ENCODE results near the gene TSEN54.

TSEN54 gene

DNA sequence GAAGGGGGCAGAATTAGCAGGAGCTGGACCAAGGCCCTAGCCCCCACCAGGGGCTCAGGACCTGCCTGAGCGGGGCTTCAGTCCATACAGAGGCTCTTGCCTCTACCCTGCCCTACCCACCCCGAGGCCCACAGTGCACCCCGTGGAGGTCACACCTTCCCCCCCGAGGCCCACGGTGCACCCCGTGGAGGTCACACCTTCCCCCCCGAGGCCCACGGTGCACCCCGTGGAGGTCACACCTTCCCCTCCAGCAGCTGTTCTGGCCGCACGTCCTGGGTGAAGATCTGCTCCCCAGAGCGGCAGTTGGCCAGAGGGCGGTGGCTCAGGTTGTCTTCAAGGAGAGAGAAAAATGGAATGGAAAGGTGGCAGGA is 12.4 kb upstream of the TSEN54 start:
- DNase-seq (ENCODE audit: low read depth in 2 of 2), result no peak

DNA sequence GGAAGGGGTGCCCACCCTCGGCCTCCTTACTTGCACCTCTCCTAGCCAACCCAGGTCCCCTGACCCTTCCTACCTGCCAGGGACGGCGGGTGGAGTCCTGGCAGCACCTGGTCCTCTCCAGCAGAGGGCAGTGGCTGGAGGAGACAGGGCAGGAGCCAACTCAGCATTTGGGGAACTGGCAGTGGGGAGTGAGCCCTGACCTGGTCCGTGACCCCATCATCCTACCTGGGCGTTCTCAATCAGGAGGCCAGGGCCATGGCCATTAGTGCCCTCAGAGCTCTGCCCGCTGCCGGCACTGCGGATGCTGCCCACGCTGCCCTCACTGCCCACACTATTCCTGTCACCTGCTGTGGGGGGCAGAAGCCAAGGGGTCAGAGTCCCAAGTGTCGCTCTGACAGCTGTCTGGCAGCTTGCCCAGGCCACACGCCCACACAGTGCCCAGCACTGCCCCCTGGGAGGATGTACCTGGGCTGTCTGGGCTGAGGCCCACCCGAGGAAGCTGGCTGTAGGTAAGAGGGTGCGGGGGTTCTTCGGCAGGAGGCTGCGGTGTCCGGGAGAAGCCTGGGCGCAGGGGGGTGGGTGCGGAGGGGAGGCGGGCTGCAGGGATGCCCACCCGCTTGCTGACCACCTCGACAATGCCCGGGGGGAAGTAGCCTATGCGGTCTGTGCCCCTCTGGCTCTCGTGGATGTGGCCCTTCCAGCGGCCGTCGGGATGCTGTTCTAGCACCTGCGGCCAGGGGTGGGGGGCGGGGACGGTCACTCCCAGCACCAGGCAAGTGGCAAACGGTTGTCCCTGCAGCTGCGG is 11.8 kb upstream of the TSEN54 start:
- DNase-seq (ENCODE audit: low read depth in 2 of 2), result no peak

DNA sequence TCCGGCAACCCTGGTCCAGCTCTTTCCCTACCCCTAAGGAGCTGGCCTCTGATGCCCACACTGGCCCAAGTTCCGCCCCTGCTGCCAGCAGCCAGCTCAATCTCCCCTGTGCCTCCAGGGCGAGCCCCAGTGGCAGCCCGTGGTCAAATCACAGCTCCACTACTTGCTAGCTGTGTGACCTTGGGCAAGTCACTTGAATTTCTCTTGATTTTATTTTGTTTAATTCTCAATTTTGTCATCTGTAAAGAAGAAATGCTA is 11.2 kb upstream of the TSEN54 start:
- DNase-seq (ENCODE audit: low read depth in 2 of 2), result no peak

DNA sequence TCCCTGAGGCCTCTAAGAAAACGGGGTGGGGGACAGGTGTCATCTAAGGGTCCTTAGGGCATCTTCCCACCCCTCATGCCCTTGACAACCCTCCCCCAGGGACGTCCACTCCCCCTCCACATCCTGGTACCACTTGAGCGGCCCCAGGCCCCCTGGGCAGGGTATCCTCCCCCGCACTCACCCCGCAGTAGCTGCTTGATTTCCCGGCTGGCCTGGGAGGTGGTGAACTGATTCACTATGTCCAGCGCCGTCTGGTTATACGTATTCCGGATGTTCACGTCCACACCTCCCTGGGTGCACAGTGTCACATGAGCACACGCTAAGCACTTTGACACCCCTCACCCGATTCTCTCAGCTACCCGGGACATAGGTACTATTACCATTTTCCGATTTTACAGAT is 10.7 kb upstream of the TSEN54 start:
- DNase-seq (ENCODE audit: low read depth in 2 of 2), result no peak

DNA sequence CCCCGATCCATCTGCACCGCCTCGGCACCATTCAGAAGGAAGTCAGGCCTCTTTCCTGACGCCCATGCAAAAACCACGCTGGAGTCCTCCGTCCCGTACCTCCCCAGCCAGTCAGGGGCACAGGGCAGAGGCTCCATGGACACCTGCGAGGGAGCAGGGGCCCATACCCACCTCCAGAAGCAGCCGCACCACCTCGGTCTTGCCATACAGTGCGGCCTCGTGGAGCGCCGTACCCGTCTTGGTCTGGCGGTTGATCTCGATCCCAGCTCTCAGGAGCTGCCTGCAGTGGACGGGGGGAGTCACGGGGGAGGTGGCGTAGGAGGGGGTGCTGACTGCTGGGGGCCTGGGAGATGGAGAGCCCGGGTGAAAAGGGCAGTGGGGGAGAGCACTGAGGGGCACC is 10.2 kb upstream of the TSEN54 start:
- DNase-seq (ENCODE audit: low read depth in 2 of 2), result no peak

DNA sequence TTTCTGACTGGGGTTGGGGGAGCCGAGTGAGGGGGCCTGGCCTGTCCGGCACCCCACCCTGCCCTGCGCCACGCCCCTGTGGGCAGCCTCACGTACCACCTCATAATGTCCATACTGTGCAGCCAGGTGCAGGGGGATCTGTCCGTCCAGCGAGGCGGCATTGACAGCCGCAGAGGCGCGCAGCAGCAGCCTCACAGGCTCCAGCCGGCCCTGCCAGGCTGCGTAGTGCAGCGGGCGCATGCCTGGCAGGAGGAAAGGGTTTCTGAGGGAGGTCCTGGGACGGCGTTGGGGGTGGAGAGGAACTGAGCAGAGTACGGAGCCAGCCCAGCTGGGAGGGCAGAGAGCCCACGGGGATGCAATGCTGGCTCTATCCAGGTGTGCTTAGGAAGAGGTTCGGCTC is 9.4 kb upstream of the TSEN54 start:
- DNase-seq (ENCODE audit: low read depth in 2 of 2), result no peak

DNA sequence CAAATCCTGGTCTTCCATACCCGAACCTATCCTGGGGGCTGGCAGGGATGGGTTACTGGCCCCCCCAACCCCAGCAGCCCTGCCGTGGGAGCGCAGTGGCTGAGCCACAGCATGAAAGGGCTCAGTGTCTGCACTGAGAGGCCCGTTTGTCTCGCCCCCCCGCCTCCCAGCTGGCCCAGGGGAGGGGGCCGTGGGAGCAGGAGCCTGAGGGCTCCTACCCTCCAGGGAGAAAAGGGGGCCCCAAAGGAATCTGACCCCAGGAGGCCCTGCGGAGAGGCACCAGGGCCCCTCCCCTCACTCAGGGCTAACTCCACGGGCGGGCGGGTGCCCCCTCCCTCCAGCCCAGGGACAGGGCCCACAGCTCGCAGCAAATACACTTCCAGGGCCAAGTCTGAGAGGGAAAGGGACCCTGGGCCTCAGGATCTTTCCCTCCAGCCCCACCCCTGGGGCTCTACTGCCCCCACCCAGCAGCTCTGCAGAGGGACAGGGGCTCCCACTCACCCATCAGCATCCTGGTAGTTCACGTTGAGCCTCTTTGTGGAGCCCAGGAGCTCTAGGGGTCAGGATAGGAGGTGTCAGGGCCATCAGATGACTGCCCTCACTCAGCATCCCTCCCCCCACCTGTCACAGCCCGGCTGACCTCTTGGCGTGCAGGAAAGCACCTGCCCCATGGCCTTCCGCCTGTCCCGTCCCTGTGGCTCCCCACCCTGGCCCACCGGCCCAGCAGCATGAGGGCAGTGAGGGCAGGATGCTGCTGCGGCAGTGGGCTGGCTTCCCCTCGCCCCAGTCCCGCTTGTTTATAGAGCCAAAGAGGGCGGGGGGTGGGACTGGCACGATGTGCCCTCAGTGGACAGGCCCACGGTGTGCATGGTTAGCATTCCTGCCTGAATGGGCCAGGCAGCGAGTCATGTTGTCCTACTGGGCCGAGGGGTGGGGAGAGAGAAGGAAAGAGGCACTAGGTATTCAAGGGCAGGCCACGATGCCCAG is 8.3 kb upstream of the TSEN54 start:
- no peak for DNase-seq (ENCODE audit: low read depth in 2 of 2)

DNA sequence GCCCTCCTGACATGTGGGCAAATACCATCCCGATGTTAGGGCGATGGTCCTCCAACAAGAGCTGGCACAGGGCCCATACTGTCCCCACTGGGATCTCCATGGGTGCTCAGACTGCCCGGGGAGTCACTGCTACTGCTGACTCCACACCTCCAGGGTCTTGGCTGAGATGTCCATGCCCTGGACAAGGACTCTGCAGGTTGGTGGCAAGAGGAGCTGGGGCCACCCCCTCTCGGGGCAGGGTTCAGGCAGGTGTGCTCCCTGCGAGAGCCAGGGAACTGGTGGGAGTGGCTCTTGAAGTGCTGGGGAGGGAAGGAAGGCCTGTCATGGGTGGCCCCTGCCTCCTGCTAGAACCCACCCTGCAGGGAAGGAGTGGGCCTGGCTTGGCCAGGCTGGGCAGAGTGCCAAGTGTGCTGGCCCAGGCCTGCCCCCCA is 7.4 kb upstream of the TSEN54 start:
- DNase-seq (ENCODE audit: low read depth in 2 of 2), result no peak

DNA sequence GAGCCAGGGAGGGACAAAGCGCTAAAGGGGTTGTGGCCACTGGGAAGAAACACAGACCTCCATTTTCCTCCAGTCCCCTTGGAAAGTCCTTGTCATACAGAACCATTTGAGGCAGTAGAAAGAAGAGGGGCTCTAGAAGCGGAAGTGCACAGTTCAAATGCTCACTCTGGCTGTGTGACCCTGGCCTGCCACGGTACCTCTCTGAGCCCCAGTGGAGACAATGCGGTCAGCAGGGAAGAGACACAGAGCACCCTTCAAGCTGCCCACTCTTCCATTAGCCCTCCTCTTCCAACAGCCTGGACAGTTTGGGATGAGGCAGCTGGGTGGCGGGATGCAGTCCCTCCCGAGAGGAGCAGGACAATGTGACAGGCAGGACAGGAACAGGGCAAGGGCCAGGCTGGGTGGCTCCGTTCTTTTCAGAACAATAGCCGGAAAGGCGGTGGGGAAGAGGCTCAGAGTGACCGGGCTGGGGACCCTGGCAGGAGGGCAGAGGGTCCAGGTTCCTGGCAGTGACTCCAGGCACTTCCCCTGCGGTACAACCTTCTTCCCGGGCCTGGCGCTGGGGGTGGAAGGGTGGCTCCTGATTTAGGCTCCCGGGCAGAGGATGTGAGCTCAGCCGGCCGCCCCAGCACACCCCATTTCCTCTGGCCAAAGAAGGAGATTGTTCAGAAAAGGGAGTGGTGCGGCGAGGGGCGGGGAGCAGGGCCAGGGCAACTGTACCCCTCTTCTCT is 6.6 kb upstream of the TSEN54 start:
- DNase-seq (ENCODE audit: low read depth in 2 of 2), result no peak

DNA sequence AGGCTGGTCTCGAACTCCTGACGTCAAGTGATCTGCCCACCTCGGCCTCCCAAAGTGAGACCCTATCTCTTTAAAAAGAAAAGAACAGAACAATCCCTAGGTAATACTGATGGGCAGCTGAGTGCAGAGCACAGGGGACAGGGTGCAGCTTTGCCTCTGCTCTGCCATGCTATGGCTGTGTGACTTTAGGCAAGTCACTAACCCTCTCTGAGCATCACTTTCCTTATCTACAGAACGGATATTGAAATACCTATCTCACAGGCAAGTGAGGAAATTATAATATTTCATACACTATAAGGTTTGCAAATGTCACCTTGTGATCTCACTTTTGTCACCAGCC is 5.1 kb upstream of the TSEN54 start:
- DNase-seq (ENCODE audit: low read depth in 2 of 2), result no peak

DNA sequence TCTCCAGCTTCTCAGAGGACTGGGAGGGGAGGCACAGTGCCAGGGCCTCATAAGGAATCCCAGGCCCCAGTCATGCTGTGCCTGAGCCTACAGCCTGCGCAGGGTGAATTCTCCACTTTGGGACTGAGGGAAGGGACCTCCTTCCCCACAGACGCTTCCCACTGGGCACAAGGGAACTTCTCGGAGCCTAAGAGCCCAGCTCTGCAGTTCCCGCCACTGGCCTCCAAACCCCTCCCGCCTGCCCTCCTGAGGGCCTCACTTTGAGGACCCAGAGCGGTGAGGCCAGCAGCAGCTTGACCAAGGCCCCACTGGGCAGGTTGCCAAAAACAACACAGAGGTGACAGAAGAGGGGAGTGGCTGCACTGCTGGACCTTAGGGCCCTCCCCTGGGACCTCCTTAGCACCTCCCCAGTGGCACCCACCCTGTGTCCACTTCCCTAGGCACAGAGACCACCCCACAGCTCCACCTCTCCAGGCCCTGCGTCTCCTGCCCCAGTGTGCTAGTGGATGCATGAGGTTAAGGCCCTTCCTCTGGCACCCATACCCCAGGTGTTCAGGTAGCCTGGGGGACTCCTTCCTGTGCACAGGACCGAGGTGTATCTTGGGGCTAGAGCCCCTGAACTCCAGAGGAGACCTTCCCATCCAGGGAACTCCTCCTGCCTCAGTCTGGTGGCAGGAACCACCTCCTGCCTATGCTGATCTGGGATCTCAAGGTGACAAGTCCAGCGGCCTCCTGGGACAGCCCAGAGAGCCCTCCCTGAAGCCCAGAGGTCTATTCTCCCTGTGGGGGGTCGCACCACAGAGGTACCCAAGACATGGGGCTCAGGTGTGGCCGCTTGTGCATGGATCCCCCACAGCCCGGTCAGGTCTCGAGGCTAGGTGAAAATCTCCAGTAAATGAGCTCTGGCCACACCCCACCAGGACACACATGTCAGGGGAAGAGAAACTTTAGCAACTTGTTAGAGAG is 4.4 kb upstream of the TSEN54 start:
- no peak for DNase-seq (ENCODE audit: low read depth in 2 of 2)

DNA sequence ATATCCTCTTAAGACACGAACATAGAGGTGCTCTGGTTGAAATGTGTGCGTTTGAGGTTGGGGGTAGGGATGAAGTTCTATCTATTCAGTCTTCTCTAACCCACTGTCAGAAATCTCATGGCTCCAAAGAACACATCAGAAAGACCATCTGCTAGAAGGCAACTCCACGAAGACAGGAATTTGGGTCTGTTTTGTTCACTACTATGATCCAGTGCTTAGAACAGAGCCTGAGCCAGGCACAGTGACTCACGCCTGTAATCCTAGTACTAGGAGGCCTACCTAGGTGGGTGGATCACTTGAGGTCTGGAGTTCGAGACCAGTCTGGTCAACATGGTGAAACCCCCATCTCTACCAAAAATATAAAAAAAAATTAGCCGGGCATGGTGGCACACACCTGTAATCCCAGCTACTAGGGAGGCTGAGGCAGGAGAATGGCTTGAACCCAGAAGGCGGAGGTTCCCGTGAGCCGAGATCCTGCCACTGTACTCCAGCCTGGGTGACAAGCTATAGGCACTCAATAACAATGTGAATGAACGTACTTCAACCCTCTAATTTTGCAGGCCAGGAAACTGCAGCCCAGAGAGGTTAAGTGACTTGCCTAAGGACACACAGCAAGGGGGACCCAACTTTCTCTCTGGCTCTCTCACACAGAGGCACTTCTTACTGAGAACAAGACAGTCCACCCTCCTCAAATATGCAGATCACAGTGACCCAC is 3.2 kb upstream of the TSEN54 start:
- no peak for DNase-seq (ENCODE audit: low read depth in 2 of 2)

DNA sequence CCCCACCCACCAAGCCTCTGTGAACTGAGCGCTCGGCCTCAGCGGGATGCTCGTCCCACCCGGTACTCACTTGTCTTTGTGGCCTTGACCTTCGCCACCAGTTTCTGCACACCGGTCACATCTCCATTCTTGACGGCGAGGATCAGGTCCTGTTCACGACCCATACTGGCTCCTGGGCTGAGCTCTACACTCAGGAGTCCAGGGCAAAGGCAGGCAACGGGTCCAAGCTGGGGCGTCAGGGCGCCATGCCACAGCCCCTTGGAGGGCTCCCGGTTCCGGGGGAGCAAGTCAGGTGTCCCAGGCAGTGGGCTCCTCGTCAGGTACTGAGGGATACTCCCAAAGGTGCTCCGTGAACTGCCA is 2.7 kb upstream of the TSEN54 start:
- DNase-seq (ENCODE audit: low read depth in 2 of 2), result no peak

DNA sequence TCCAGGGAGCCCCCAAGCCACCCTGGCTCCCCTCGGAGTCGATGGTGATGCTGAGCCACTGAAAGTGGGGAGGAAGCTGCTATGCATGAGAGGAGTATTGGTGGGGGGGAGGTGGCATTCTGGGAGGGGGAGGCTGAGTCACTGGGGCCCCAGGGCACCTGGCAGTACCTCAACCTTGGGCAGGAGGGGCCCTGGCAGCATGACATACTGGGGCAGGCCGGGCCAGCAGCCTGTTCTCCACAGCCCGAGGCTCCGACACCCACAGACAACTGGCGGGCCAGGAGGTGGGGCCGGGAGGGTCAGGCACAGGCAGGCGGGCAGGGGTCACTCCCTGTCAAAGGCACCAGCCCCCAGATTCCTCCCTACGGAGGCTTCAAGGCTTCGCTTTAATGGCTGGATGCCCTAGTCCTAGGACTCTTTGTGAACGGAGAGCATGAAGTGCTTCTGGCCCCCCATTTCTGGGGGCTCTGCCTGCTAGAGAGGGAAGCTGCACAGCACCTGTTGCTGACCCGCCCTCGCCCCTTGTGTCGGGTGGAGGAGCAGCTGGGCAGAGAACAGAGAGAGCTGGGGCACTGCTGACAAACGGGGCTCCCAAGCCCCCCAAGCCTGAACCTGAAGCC is 1.9 kb upstream of the TSEN54 start:
- DNase-seq (ENCODE audit: low read depth in 2 of 2), result no peak

DNA sequence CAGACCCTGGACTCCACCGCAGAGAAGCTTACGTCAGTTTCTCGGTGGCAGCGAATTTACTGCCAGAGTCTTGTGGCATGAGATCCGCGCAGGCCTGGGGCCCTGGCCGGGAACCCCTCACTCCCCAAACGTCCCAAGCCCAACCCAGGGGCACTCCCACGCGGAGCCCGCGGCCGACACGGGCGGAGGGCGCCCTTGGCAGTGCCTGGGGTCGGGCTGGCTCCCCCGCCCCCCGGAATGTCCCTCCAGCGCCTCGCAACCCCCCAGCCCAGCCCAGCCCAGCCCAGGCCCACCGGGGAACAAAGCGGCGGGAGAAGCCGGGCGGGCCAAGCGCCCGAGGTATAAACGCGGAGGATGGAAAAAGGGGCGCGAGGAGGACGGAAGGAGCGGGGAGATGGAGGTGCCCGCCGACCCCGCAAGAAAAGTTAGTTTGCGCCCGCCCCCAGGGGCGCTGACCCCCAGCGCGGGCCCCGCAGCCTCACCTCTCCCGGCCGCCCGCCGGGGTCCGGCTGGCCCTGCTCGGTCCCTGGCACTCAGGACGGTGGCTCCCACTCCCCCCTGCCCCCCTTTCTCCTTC is 1.3 kb upstream of the TSEN54 start:
- no peak for DNase-seq (ENCODE audit: low read depth in 2 of 2)

DNA sequence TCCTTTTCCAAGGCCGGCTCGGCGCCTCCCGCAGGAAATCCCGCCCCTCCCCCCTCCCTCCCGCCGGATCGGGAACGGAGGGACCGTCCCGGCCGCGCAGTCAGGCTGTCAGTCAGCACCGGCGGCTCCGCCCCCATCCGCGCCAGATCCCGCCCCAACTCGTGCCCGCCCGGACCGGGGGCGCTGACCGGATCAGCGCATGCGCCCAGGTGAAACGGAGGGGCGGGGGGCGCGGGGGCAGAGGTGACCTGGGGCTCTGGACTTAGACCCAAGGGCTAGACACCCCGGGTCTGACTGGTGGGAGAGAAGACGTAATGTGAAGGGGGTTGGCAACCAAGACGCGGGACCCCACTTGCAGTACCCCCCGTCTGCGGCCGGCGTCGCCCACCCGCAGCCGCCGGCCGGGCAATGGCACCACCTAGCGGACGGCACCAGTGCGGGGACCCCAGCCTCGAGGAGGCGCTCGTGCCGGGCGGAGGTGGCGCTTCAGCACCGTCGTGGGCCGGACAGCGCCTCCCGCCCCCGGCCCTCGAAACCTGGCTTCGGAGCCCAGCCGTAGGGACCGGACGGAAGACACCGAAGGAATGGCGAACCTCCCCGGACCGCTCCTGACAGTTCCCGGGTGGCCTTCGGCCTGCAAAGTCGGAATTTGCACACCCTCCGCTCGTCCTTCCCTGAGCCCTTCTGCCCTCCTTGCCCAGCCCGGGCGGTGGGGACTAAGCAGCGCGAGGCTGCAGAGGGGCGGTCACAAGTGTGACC is 653 bp upstream of the TSEN54 start, which contains the start of gene CASKIN2:
CASKIN2 (minus strand) TSS at position 42 of the 759 bp plus-strand sequence. CDS start 1,733 bp downstream, outside the sequence.
- DNase-seq (ENCODE audit: low read depth in 2 of 2), result peak; percentile 58 to 62

DNA sequence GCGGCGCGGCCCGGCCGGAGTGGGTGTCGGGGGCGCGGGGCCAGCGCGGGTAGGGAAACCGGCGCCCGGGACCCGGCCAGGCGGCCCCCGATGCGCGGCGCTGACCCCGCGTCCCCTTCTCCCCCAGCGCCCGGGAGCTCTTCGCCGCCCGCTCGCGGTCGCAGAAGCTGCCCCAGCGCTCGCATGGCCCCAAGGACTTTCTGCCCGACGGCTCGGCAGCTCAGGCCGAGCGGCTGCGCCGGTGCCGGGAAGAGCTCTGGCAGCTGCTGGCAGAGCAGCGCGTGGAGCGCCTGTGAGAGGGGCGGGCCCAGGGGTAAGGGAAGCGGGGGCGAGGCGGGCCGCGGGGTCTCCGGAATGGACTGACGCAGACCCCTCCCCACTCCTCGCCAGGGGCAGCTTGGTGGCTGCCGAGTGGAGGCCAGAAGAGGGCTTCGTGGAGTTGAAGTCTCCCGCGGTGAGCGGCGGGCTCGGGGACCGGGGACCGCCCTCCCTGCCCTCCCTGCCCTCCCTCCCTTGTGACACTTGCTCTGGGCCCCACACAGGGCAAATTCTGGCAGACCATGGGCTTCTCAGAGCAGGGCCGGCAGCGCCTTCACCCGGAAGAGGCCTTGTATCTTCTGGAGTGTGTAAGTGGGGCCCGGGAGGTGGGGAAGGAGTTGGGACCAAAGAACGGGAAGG is 430 bp downstream of the TSEN54 start:
- no peak for DNase-seq (ENCODE audit: low read depth in 2 of 2)

DNA sequence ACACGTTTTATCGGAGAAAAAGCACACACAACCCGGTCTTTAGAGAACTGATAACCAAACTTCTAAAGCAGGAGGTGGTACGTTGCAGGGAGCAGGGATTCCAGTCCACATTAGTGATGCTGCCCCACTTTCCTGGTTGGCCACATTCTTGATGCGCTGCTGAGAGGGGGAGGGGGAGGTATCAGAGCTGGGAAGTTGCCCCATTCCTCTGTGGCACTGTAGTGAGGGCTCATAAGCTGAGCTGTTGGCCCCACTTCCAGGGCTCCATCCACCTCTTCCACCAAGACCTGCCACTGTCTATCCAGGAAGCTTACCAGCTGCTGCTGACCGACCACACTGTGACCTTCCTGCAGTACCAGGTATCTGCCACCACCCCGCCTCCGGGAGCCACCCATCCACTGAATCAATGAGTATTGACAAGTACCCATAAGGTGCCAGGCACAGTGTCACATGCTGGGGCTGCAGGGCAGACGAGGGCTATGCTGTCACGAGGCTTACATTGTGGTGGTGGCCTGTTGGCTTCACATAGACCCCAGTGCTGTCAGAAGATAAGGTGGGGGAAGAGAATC is 1.1 kb downstream of the TSEN54 start:
- no peak for DNase-seq (ENCODE audit: low read depth in 2 of 2)

Data from stimulated activated CD8-positive, alpha-beta memory T cell treated with anti-CD3 and anti-CD28 coated beads, Interleukin-15, amount 100 ng/mL, for 4 hours (primary cell).